Germinal center (tissue), 1 donor: ENCODE results near the gene TIGD3.

ENCODE experiments used
- DNase-seq: peaks from one replicate; pipeline ENCODE4 v3.0.0; 2012; ENCODE audit warnings: mixed read lengths, low spot score

TIGD3 gene

GRCh38 chr11:65373839-65374580 is 19.5 kb downstream of the TIGD3 start:
- no peak for DNase-seq

GRCh38 chr11:65375012-65375411 is 20.5 kb downstream of the TIGD3 start:
- DNase-seq, result no peak

GRCh38 chr11:65376138-65376713 is 21.7 kb downstream of the TIGD3 start:
- DNase-seq, result no peak

- DNase-seq, result no peak
These were observed 22.5 kb downstream of the TIGD3 start for GRCh38 chr11:65377036-65377435.

GRCh38 chr11:65377777-65378176 is 23.2 kb downstream of the TIGD3 start:
- no peak for DNase-seq

GRCh38 chr11:65378208-65378927 is 23.8 kb downstream of the TIGD3 start:
- no peak for DNase-seq

GRCh38 chr11:65378928-65379638 is 24.5 kb downstream of the TIGD3 start:
- no peak for DNase-seq

- DNase-seq, result no peak
These were observed 25.3 kb downstream of the TIGD3 start for GRCh38 chr11:65379698-65380459.

GRCh38 chr11:65380460-65381119 is 26.0 kb downstream of the TIGD3 start:
- DNase-seq, result no peak

- no peak for DNase-seq
These were observed 27.1 kb downstream of the TIGD3 start for GRCh38 chr11:65381716-65382032.

GRCh38 chr11:65382033-65382803 is 27.7 kb downstream of the TIGD3 start, which contains the start of gene SLC25A45:
Gene SLC25A45 (minus strand): TSS chr11:65382646. CDS start chr11:65381951, 695 bp downstream.
- DNase-seq, result peak; percentile 75

- no peak for DNase-seq
These were observed 28.3 kb downstream of the TIGD3 start for GRCh38 chr11:65382804-65383368.

- DNase-seq, result no peak
These were observed 29.2 kb downstream of the TIGD3 start for GRCh38 chr11:65383778-65384177.

- DNase-seq, result no peak
These were observed 29.8 kb downstream of the TIGD3 start for GRCh38 chr11:65384301-65384889.

GRCh38 chr11:65386307-65387140 is 32.0 kb downstream of the TIGD3 start, which contains the start of gene FRMD8:
Gene FRMD8 (plus strand): TSS chr11:65386637. CDS start chr11:65387037, 400 bp downstream.
- DNase-seq, result peak; percentile 96

GRCh38 chr11:65388731-65389130 is 34.2 kb downstream of the TIGD3 start:
- no peak for DNase-seq

- DNase-seq, result no peak
These were observed 34.9 kb downstream of the TIGD3 start for GRCh38 chr11:65389294-65389980.
